ENCODE data around the gene TEX14. TPM values are rescaled to one million over a fixed set of nuclear protein-coding genes. Genes with fewer than 3 reads are reported as not detected.

TEX14 gene
- total RNA-seq, 1 experiment from 2014 or later = 0.89 TPM

Other genes with a start within 250 kb of the TEX14 start
- not detected for gene HSF5, start 203.6 kb downstream of the TEX14 start, total RNA-seq (2021; ENCODE audit: unreplicated experiment)
- gene MTMR4, start 177.4 kb downstream of the TEX14 start, total RNA-seq (2021; ENCODE audit: unreplicated experiment) = 67.2 TPM
- 94.9 TPM for gene RAD51C, start 557 bp upstream of the TEX14 start, total RNA-seq (2021; ENCODE audit: unreplicated experiment)
- 0.02 TPM for gene PPM1E, start 63.8 kb upstream of the TEX14 start, total RNA-seq (2021; ENCODE audit: unreplicated experiment)